AG09319 (cell line): ENCODE results near the gene ARHGEF28.

Experiments used
- DNase-seq: peaks from one replicate; pipeline ENCODE4 v3.0.0-alpha.2; 2010; ENCODE audit warnings: low read depth; ENCODE audit errors: extremely low read depth
- CTCF ChIP-seq: IDR thresholded peaks from 2 replicates; pipeline ENCODE4 v1.5.1; 2011; ENCODE audit warnings: low read depth, mild to moderate bottlenecking, inconsistent platforms, low read length, moderate library complexity

The ARHGEF28 gene

DNA sequence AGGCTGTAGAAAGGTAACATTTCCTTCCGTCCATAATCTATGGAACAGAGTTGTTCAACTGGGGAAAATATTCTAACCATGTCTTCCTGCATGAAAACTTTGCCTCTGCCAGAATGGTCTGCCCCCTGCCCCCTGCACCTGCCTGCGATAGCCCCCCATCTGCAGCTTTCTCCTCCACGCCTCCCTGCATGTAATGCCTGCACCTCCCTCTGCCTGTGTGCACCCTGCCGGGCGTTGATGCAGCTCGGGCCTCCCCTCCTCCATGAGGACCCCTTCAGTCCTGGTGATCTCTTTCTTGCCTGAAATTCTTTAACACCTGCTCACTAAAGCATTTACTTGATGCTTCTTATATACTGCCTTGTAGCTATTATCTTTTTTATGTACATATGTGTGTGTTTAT is 266.2 kb downstream of the ARHGEF28 start:
- no peak for DNase-seq
- TF ChIP-seq CTCF: no peak

DNA sequence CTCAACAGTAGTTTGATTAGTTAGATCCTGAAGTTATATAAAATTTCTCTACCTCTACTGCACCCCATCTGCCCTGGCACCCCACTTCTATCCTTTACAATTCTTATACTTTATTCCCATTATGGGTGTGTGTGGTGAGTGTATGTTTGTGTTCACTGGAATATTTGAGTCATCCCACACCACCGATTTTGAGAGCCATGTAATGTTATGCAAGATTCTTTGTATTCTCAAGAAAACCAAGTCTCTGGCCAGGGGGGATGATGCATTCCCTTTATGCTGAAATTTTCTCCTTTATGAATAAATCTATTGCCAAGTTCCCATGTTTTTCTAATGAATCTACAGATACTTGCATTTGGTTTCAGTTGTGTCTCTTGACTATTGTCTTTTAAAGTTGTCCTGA is 266.8 kb downstream of the ARHGEF28 start:
- TF ChIP-seq CTCF: no peak
- peak; percentile 86 for DNase-seq

GRCh38 chr5:73893813-73894212 is 267.8 kb downstream of the ARHGEF28 start:
- no peak for DNase-seq
- TF ChIP-seq CTCF: no peak

GRCh38 chr5:73894860-73895259 is 268.9 kb downstream of the ARHGEF28 start:
- no peak for TF ChIP-seq CTCF
- no peak for DNase-seq

DNA sequence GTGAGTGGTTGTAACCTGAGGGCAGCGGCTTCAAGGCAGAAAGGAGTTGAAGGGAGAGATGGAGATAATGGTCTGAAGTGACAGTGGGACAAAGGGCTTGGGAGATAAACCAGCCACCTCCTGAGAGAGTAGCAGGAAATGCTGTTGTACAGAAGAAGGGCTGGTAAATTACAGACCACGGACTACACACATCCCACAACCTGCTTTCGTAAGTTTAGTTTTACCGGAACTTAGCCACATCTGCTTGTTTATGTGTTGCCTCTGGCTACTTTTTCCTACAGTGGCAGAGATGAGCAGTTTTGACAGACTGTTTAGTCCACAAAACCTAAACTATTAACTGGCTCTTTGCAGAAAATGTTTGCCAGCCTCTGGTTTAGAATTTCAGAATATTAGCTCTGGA is 269.5 kb downstream of the ARHGEF28 start:
- no peak for DNase-seq
- TF ChIP-seq CTCF: no peak

DNA sequence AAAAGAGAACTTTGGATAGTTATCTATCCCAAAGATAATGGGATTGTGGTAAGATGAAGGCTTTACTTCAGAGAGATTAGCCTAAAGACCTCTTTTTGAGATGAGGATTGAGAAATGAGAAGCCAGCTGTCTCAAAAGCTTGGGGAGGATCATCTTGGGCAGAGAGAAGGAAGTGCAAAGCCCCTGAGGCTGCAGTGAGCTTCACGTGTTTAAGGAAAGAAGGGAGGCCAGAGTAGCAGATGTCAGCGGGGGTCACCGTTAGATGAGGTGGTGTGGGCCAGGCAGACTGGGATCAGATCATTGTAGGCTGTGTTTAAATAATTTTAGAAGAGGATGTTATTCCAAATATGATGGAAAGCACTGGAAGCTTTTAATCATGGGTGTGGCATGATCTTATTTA is 270.1 kb downstream of the ARHGEF28 start:
- DNase-seq: no peak
- no peak for TF ChIP-seq CTCF

DNA sequence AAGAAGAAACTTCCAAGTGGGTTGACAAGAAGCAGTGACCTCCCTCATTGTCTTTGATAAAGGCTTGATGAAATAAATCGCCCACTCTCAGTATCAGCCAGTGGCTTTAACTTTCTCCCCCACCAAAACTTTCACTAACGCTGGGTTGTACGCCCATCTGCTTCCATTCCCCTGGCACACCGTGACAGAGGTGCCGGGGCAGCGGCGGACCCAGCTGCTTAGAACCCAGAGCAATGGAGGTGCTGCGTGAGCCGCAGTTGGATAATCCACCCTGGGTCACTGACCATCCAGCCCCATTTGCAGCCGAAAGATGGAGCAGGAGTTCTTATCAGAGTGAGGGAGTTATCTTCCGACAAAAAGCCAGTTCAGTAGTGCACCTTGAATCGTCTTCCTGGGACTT is 270.7 kb downstream of the ARHGEF28 start:
- TF ChIP-seq CTCF: no peak
- no peak for DNase-seq
